AML-193 (cell line): ENCODE results near the gene KCNT2.
"Not testable (repeated sequence)": the region's sequence is repeated elsewhere in the genome, so short reads cannot be mapped to it uniquely, and the experiment has no call there.

Experiments
- DNase-seq, 2 experiments: peaks; one replicate each; lab custom pipeline; 2025; lab: John Stamatoyannopoulos, UW

KCNT2 gene

DNA sequence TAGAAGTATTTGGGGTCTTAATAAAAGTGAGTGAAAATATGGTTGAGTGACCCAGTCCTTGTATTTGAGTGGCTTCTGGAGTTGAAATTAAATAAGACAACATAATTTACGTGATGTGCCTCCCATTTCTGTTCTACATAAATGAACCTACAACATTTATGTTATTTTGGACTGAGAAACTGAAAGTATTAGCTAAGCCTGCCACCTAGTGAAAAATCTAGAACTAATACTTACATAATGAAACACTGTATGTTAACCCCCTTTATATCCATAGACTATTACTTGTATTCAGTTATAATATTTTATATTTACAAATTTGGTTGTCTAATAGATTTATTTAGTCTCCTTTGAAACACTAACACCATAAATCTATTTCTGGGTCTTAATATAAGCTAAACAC is 298.9 kb downstream of the KCNT2 start:
- peak; percentile 52 for DNase-seq

DNA sequence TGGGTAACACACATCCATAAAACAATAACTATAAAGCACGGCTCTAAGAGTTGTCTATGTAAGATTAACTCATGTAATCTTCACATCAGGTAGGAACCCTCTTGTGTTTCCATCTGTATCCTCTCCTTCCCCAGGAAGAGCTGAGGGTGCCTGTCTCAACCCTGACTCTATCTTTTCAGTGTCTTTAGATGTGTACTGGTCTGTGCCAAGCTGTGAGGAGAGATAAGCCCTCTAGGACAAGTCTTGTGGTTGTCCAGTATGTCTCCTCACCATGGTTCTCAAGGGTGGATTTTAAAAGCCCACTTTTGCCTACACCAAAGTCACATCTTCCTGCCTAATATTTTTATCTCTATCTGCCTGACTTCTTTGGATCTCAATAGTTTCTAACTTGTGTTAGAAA is 300.1 kb downstream of the KCNT2 start:
- no peak for DNase-seq

DNA sequence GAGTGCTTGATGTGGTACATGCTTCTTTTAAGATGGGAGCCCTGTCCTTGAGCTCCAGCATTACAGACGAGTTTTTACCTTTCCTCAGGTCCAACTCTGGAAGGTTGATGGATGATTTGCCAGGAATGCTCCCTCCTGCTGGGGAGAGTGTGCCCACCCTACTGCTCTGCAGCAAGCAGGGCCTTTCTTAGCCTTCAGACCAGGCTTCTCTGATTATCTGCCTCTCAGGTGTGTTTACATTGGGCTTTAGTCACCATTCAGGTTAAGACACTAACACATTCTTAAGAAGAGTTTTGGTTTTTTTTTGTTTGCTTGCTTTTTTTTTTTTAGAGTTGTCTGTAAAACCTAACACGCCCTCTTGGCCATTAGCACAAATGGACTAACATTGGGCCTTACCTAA is 301.8 kb downstream of the KCNT2 start:
- DNase-seq: no peak

DNA sequence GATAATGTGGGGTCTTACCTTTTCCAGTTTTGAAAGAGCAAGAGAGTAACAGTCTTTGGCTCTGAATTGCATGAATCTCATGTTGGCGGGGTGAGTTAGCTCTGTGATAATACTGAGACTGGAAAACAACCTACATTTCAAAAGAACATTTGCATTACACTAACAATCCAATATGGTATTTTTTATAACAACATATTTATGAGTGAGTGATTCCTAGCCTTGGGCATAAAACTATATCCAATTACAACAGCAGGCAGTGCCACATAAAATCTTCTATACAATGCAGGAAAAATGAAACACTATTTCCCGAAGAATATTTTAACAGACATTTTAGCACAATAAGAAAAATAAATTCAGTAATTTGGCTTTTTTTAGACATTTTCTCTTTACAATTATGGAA is 303.0 kb downstream of the KCNT2 start:
- DNase-seq: no peak

DNA sequence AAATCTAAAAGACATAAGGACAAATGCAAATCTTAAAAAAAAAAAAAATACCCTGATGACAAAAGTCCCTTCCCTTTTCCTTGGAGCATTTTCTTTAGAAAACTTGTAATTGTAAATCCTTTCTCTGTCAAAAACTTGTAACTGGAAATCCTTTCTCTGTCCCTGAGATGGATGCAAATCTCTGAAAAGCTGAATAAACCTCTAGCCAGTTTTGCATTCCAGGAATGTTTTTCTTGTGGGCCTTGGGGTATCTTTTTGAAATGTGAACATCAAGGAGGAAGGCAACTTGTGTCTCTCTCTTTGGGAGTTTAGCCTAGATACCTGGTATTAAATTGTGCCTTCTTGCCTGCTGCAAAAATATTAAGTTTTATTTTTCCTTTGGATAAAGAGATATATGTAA is 305.3 kb downstream of the KCNT2 start:
- DNase-seq: no peak

DNA sequence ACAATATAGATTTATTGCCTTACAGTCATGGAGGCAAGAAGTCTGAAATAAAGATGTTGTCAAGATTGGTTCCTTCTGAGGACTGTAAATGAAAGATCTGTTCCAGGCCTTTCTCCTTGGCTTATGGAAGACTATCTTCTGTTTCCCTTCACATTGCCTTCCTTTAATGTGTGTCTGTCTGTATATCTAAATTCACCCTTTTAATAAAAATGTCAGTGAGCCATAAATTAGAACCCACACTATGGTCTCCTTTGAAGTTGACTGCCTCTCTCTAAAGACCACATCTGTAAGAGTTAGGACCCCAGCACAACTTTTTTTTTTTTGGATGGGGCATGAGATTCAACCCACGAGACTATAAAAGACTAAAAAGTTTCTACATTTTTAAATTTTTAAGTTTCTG is 305.8 kb downstream of the KCNT2 start:
- no peak for DNase-seq

DNA sequence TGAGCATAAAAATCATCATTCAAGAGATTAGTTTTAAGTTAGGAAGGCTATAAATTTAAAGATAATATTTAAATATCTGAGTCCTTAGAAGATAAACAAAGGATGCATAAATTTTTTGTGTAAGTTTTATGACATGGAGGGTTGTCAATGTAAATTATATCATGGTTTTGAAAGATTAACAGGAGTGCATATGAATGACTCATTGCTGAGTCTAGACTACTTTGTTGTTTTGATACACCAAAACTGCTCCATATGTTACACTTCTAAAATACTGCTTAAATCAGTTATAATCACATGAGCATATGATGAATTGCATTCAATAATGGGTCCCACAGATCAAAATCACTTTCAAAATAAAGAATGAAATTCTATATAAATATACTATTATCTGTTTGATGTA is 312.5 kb downstream of the KCNT2 start:
- DNase-seq: no peak

DNA sequence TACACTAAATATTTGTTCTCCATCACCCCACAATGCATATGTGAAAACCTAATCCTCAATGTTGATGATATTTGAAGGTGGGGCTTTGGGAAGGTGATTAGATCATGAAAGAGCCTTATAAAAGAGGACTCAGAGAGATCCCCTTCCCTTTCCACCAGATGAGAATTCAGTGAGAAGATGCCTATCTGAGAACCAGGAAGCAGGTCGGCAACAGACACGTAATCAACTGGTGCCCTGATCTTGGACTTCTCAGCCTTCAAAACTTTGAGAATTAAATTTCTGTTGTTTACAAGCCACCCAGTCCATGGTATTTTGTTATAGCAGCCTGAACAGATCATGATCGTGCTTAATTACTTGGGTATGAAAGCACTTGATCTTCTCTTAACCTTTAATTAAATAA is 329.4 kb downstream of the KCNT2 start:
- DNase-seq: no peak

DNA sequence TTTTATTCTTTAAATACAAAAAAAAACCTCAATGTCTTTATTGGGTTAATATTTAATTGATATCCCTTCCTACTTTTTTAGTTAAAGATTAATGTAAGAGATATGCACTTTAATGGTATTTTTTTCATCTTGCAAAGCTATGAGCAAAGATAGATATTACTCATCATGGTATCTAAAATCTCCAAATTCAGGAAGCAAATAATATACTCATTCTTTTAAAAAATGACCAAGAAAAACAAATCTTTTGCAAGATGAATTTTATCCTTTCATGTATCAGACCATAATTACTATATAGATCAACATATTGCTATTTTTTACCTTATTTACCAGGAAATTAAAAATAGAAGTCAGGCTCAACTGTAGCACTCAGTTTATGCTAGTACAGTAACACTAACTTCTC is 330.4 kb downstream of the KCNT2 start:
- DNase-seq: no peak

DNA sequence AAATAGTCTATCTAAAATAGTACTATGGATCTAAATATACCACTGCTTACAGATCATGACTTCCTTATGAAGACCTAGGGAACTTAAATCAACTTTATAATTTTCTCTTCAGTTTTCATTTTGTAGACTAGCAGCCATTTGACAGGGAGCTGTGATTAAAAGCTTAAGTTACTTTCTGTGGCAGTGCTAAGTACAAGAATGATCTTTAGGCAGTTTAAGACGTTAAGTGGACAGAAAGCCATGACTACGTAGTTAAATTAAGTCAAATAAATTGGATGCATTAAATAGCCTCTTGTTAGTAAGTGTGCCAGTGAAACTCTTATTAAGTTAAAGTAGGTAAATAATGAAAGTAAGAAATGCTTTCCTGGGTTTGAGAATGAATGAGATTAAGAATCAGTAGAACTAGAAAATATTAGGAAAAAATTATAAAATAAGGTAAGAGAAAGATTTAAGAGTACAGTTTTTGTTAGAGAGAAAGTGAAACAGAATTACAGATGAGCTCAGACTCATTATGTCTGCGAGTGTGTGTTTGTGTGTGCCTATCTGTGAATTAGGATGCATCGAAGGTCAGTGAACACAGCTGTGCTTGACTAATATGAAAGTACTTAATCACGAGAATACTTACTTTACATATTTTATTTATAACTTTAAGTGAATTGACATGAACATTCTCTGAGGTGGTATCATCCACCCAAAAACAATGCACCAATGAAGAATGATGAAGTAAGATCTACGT is 336.9 kb downstream of the KCNT2 start:
- DNase-seq: no peak

DNA sequence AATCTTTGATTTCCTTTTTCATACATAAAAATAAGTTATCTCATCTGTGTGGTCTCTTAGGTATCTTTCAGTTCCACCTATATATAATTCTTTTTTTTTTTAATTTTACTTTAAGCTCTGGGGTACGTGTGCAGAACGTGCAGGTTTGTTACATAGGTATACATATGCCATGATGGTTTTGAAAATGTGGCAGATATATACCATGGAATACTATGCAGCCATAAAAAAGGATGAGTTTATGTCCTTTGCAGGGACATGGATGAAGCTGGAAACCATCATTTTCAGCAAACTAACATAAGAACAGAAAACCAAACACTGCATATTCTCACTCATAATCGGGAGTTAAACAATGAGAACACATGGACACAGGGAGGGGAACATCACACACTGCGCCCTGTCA is 345.2 kb downstream of the KCNT2 start:
- not testable (repeated sequence) for DNase-seq

DNA sequence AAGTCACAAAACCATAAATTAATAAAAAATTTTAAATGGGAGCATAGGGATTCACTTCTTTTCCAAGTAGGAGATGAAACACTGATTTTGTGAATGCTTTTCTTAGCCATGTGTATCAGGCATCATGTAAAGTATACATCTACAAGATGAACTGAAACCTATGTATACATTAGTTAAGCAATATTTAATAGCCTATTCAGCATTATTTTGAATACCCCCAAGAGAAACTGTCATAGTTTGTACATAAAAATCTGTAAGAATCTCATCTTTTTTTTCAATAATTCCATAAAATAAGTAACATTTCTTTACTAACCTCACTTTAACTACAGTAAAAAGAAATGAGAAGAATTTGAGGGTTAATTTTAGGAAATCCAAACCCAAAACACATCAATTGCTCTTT is 348.0 kb downstream of the KCNT2 start:
- no peak for DNase-seq

DNA sequence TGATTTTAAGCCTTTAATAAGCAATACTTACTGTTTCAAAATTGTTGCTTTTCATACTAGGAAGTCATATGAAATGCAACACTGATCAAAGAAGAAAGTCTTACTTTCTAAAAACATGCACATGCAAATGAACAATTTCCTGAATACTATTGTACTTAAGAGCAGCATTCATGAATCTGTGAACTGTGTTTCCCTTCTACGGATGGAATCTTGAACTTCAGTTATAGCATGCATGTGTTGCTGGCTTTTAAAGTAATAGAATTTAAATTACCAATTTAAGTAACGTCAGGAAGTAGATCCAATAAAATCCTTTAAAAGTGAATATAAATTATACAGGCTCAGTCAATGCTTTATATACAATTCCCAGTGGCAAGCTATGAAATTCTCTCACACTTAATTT is 348.9 kb downstream of the KCNT2 start:
- no peak for DNase-seq

DNA sequence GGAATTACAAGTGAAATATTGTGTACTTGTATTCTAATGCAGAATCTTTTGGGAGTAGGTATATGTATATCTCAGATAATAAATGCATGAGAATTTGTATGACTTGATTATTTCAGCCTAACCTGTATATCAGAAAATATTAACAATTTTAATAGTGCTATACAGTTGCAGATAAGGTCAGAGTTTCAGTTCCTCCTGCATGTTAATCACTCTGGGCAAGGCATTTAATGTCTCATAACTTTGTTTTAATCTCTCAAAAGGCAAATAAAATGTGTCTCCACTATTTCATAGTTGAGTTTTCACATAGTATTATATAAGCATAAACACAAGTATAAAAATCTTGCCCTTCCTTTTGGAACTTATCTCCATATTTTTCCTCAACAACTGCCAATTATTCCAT is 352.5 kb downstream of the KCNT2 start:
- no peak for DNase-seq

DNA sequence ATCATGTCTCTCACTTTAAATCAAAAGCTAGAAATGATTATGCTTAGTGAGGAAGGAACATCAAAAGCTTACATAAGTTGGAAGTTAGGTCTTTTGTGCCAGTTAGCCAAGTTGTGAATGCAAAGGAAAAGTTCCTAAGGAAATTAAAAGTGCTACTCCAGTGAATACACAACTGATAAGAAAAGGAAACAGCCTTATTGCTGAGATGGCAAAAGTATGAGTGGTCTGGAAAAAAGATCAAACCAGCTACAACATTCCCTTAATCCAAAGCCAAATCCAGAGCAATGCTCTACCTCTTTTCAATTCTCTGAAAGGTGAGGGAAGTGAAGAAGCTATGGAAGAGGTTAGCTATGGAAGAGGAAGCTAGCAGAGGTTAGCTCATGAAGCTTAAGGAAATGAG is 378.7 kb downstream of the KCNT2 start:
- no peak for DNase-seq

DNA sequence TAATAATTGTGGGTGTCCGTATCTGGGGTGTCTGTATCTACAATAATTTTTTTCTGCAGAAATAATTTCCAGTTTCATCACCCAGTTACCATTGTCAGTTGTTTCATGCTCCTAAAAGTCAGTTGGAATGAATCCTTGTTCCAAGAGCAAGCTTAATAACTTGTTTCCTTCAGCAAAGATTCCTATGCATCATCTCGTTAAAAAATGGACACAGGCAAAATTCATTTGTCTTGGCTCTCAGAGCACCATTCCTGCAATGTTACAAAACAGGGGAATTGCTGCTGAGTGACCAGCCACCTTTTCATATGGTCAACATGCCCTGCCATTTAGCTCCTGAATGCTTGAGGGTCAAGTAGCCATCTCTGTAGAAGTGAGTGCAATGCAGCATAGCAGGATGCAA is 393.4 kb downstream of the KCNT2 start:
- DNase-seq: no peak

DNA sequence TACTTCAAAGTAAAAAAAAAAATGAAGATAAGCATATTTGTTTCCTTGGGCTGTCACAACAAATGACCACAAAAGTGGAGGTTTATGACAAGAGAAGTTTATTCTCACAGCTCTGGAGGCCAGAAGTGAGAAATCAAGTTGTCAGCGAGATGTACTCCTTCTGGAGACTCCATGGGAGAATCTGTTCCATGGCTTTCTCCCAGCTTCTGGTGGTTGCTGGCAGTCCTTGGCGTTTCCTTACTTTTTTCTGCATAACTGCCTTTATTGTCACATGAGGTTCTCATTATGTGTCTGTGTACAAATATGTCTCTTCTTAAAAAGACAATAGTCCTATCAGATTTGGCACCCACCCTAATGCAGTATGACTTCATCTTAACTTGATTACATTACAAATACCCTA is 398.3 kb downstream of the KCNT2 start:
- DNase-seq: no peak

DNA sequence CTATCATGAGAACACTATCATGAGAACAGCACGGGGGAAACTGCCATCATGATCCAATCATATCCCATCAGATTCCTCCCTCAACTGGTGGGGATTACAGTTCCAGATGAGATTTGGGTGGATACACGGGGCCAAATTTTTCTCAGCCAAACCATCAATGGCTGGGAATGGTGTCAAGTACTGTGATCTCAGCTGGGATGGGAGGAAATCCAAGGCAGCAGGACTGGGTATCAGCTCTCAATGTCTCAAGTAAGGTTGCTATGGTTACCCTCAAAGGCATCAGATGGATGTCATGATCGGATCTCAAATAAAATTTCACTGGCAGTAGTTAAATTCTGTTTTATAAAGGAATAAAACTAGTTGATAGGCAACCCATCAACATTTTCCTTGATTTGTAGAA is 399.0 kb downstream of the KCNT2 start:
- DNase-seq: no peak

DNA sequence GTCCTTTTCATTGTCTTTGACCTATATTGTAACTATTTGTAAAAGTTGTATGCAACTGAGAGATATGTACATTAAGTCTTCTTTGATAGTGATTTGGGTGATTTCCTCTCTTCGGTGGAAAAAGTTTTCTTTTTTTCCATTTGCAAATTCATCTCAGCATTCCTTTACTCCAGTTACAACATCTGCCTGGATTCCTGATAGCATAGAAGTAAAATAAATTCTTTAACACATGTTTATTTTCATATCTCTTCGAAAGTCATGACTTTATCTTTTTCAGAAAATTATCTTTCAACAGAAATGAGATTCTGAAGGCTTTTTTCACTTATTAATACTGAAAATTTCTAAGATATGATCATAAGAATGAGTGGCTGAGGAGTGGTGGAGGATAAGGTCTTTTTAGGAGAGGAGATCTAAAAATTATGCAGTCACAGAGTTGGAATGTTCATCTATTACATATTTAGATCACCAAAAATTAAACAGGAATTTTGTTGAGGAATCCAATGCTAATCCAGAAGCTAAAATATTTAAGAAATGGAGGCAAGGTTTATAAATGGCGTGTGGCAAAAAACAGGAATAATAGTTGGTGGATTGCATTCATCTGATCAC is 400.5 kb downstream of the KCNT2 start:
- no peak for DNase-seq

DNA sequence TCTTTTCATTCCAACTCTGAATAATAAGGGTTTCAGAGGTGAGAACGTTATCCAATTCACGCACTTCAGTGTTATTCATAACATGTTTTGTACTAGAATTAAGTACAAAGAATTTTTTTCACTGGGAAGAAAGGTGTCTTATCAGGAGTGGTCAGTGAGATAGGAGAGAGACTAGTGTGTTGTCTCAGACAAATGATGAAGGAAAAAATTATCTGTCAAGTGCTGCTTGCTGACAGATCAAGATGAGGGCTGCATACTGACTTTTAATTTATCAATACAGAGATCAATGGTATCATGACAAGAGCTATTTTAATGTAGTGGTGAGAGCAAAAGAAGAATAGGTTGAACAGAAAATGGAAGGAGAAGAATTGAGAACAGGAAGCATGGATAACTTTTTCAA is 402.4 kb downstream of the KCNT2 start:
- DNase-seq: no peak

DNA sequence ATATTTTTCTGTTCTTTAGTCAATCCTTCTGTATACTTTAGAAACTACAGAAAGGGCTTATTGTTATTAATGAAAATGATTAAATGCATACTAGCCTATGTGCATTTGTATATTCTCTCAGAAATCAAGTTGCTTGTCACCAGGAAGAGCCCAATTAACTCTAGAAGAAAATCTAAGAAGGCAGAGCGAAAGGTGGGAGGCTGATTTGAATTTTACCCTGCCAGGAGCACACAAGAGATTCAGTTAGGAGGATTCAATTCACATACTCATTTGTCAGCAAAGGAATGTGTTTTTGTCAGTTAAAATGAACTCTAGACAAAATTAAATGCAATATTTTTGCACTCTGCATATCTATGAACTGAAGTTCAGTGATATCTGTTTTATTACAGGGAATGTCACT is 411.8 kb downstream of the KCNT2 start:
- DNase-seq: no peak

DNA sequence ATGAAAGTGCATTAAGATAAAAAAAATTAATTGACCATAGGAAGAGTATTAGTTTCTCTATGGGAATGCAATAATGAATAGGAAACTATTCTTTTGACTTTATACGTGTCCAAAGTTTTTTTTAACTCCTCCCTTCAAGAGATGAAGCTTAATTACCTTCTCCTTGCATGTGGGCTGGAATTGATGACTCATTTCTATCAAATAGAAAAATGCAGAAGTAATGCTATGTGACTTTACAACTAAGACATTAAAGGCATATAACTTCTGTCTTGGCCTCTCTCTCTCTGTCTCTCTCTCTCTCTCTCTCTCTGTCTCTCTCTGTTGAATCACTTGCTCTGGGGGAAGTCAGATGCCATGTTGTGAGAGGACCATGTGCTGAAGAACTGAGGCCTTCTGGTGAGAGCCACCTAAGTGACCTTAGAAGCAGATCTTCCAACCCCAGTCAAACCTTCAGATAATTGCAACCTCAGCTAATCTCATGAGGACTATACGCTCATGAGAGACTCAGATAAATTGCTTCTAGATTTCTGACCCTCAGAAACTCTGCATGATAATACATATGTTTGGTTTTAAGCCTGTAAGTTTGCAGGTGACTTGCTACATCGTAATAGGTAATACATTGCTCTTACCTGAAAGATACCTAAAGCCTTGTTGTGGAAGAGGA is 414.2 kb downstream of the KCNT2 start:
- DNase-seq: peak in 1 of 2 experiments; percentile 12

DNA sequence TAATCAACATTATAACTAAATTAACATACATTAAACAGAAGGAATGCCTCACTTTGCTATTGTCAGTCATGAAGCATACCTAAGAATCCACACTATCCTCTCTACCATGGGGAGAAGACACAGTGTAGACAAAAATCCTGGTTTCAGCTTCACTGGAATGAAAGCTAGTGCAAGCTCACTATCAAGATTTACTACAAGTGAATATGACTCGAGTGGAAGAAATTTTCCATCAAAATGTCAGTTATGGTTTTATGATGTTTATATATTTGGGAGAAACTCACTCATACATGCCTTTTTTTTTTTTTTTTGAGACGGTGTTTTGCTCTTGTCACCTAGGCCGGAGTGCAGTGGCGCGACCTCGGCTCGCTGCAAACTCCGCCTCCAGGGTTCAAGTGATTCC is 424.3 kb downstream of the KCNT2 start:
- no peak for DNase-seq

DNA sequence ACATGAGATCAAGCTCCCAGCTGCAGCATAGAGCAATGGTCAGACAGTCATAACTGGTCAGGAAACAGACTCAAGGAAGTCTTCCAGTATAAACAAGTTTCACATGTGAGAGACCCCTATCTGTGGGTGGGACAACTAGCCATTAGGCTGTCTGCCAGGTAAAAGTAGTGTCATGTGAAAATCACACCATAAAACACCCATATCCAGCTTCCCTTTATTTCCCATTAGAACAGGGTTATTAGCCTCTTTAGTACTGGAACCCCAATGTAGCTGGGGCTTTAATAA is 426.7 kb downstream of the KCNT2 start:
- DNase-seq: no peak
